Heart right ventricle (tissue), 16 donors: Measurements from ENCODE around the gene CRX. TPM values are rescaled to one million over a fixed set of nuclear protein-coding genes. Genes with fewer than 3 reads are reported as not detected.
A peak's percentile ranks its signal among the peaks of the same experiment; 100 is the strongest.
"Not testable (repeated sequence)": the region's sequence is repeated elsewhere in the genome, so short reads cannot be mapped to it uniquely, and the experiment has no call there.

Experiments
- ATAC-seq, 8 donors: fragments of 200-7000 bp; cut with Tn5 transposase; one replicate each; pipeline ENCODE4 v1.9.1; 2020; ENCODE audit warnings: mild to moderate bottlenecking in 8 of 8, moderate library complexity in 8 of 8, moderate number of reproducible peaks in 1 of 8
- DNase-seq, 2 donors: peaks; one replicate each; pipeline ENCODE4 v3.0.0-alpha.2; 2020
- H3K27ac ChIP-seq, 10 donors: fragments of 200-600 bp; sonication (generic) in 2 of 10; one replicate each; pipeline versions ENCODE4 v1.5.0 to v1.8.0; 2020 to 2022; ENCODE audit warnings: mild to moderate bottlenecking in 3 of 10
- H3K27me3 ChIP-seq, 7 donors: fragments of 200-600 bp; one replicate each; pipeline ENCODE4 v1.8.0; 2021 to 2022; ENCODE audit warnings: mild to moderate bottlenecking in 2 of 7
- H3K36me3 ChIP-seq, 9 donors: fragments of 200-600 bp; sonication (generic) in 1 of 9; one replicate each; pipeline versions ENCODE4 v1.5.0 to v1.8.0; 2020 to 2022; ENCODE audit warnings: mild to moderate bottlenecking in 2 of 9
- H3K4me1 ChIP-seq, 9 donors: fragments of 200-600 bp; sonication (generic) in 1 of 9; one replicate each; pipeline versions ENCODE4 v1.5.0 to v1.8.0; 2020 to 2022; ENCODE audit warnings: mild to moderate bottlenecking in 4 of 9
- H3K4me3 ChIP-seq, 10 donors: fragments of 200-600 bp; sonication (generic) in 2 of 10; one replicate each; pipeline versions ENCODE4 v1.5.0 to v1.8.0; 2020 to 2022; ENCODE audit warnings: mild to moderate bottlenecking in 7 of 10, moderate library complexity in 2 of 10
- H3K9me3 ChIP-seq, 11 donors: fragments of 200-600 bp in 10 of 11; sonication (generic) in 2 of 11; one replicate each; pipeline versions ENCODE4 v1.5.0 to v1.8.0; 2013 to 2022; ENCODE audit warnings: mild to moderate bottlenecking in 2 of 11, control low read depth in 1 of 11, moderate library complexity in 1 of 11
- WGBS, 2 donors: extraction: QIAGEN DNeasy Blood & Tissue Kit; methylation state at CpG; one replicate each; pipeline ENCODE4 v1.1.7; 2013; ENCODE audit warnings: inconsistent platforms in 1 of 2; 5-methylcytosine and 5-hydroxymethylcytosine counted together
- intact Hi-C, 10 donors: fragments of 100-400 bp; cut with DNase I; formaldehyde crosslinking; loops; one replicate each; pipeline versions ENCODE4 v1.11.1 to v1.14.2; 2022
- polyA plus RNA-seq, 2 donors: library from polyadenylated mRNA; stranded (reverse); fragments of 200-250 nt; gene quantifications; one replicate each; pipeline ENCODE4 v1.2.3, GENCODE V29; 2013
- total RNA-seq, 10 donors: library from RNA; stranded (reverse); fragmentation: NEBNext Ultra II Directional in 3 of 10; extraction: Animal tissue kit (Norgen Biotek cat#: 25700) in 3 of 10; gene quantifications; one replicate each; pipeline versions ENCODE4 v1.2.1 to v1.2.4, GENCODE V29; 2021 to 2023
- TF ChIP-seq, protein P1 (sequence below), 9 donors: fragments of 200-600 bp; sonication (generic) in 2 of 9; IDR thresholded peaks; one replicate each; pipeline versions ENCODE4 v1.5.0 to v1.8.0; 2021 to 2022; ENCODE audit warnings: antibody characterized with exemption in 9 of 9, mild to moderate bottlenecking in 5 of 9, moderate library complexity in 1 of 9
- donor health status: Arrhythmogenic right ventricular cardiomyopathy.
- donor health status: ischemic (EF 13 %, LVEDD 7.1; RV severe dilation, severe dysfunction).
- donor health status: healthy with polysubstance abuse.
- donor health status: DM: no; HTN: yes; CAD: no.
- donor health status: DM: no; HTN: no; CAD: no.
- donor health status: ischemic (EF 25% LVEDD 6.9; RV normal size, moderate dysfunction).
- donor health status: ischemic (EF 25% LVEDD 5.7; RV mildly dilated, moderate dysfunction).
- donor health status: healthy.
- donor health status: DM: yes; HTN: yes; CAD: no.
- donor health status: Ischemic cardiomyopathy.
- donor health status: ischemic (EF 35%, LVEDD 5.7; RV mildly dilated, moderate dysfunction).
- donor health status: nonischemic (EF 11% LVEDD 7.7; RV severe dilation, severe dysfunction).
- donor health status: DM: yes; HTN: yes; CAD: no.
- donor health status: PGD.
- donor health status: ischemic (EF 29% LVEDD 5.4; RV normal size, mild dysfunction).
- donor health status: nonischemic (EF 23%, LVEDD 6.1; RV moderate dilation, normal function).

CRX gene
- total and polyA plus RNA-seq, 12 donors, result not detected

- peaks cover 0 to 33% (median 7%) of the 10 kb centered on the region in 7 donors for H3K27me3 ChIP-seq
- TF ChIP-seq, protein P1, sequence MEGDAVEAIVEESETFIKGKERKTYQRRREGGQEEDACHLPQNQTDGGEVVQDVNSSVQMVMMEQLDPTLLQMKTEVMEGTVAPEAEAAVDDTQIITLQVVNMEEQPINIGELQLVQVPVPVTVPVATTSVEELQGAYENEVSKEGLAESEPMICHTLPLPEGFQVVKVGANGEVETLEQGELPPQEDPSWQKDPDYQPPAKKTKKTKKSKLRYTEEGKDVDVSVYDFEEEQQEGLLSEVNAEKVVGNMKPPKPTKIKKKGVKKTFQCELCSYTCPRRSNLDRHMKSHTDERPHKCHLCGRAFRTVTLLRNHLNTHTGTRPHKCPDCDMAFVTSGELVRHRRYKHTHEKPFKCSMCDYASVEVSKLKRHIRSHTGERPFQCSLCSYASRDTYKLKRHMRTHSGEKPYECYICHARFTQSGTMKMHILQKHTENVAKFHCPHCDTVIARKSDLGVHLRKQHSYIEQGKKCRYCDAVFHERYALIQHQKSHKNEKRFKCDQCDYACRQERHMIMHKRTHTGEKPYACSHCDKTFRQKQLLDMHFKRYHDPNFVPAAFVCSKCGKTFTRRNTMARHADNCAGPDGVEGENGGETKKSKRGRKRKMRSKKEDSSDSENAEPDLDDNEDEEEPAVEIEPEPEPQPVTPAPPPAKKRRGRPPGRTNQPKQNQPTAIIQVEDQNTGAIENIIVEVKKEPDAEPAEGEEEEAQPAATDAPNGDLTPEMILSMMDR (IDR thresholded peaks at IDR 0.05), result no peak
- intact Hi-C loops, result loop anchor here in 6 of 10 donors (2.0 to 10.0 kb wide), 5 partner anchors 47 to 97 kb away; no protein-coding TSS in a partner anchor
- ATAC-seq, result no peak
- WGBS, 2 donors, result 89 to 92% methylated on average over 5 of the region's 5 CpGs
- H3K36me3 ChIP-seq, result no peaks in the 10 kb centered on the region
- DNase-seq, result no peak
- H3K4me3 ChIP-seq, result no peak overlapping the region
- H3K27ac ChIP-seq, result no peak overlapping the region
- H3K9me3 ChIP-seq, result peaks cover 0 to 4% (median 0%) of the 10 kb centered on the region in 11 donors
- no peaks in the 10 kb centered on the region for H3K4me1 ChIP-seq
Observed at GRCh38 chr19:47861630-47862029, 39.9 kb downstream of the CRX start.

GRCh38 chr19:47863514-47863936 is 41.8 kb downstream of the CRX start:
- H3K27me3 ChIP-seq, result peaks cover 0 to 25% (median 4%) of the 10 kb centered on the region in 7 donors
- TF ChIP-seq, protein P1 (IDR thresholded peaks at IDR 0.05), result peak; percentile 80 to 98 (median 95)
- H3K27ac ChIP-seq, result no peak overlapping the region
- H3K36me3 ChIP-seq, result no peaks in the 10 kb centered on the region
- H3K4me3 ChIP-seq, result no peak overlapping the region
- WGBS, 2 donors, result 16 to 17% methylated on average over 14 of the region's 14 CpGs
- H3K9me3 ChIP-seq, result peaks cover 0 to 4% (median 0%) of the 10 kb centered on the region in 11 donors
- intact Hi-C loops, result loop anchor here in 6 of 10 donors (2.0 to 10.0 kb wide), 5 partner anchors 49 to 99 kb away; no protein-coding TSS in a partner anchor
- peak; percentile 84 to 89 for DNase-seq
- no peaks in the 10 kb centered on the region for H3K4me1 ChIP-seq
- peak; percentile 87 to 95 (median 92) for ATAC-seq

- peak in 2 of 8 donors; percentile 41 to 42 for ATAC-seq
- H3K27me3 ChIP-seq, result peaks cover 0 to 19% (median 0%) of the 10 kb centered on the region in 7 donors
- no peaks in the 10 kb centered on the region for H3K36me3 ChIP-seq
- peak in 1 of 2 donors; percentile 18 for DNase-seq
- intact Hi-C loops, result loop anchor here in 5 of 10 donors (10.0 kb wide), 3 partner anchors 50 to 100 kb away; no protein-coding TSS in a partner anchor
- peaks cover 0 to 4% (median 0%) of the 10 kb centered on the region in 11 donors for H3K9me3 ChIP-seq
- WGBS, 2 donors, result 50 to 62% methylated on average over 10 of the region's 10 CpGs
- no peak overlapping the region for H3K27ac ChIP-seq
- H3K4me1 ChIP-seq, result no peaks in the 10 kb centered on the region
- no peak overlapping the region for H3K4me3 ChIP-seq
- TF ChIP-seq, protein P1 (IDR thresholded peaks at IDR 0.05), result no peak
Observed at GRCh38 chr19:47865166-47865565, 43.4 kb downstream of the CRX start.

- Histone ChIP-seq H3K27ac (no peak overlapping the region), H3K36me3 (no peaks in the 10 kb centered on the region), H3K9me3 (no peaks in the 10 kb centered on the region), H3K4me1 (no peaks in the 10 kb centered on the region), H3K27me3 (peaks cover 0 to 27% (median 13%) of the 10 kb centered on the region in 7 donors), H3K4me3 (no peak overlapping the region)
- ATAC-seq (no peak), DNase-seq (no peak)
- TF ChIP-seq, protein P1 (IDR thresholded peaks at IDR 0.05), result no peak
- 72 to 95% methylated on average over 4 of the region's 4 CpGs for WGBS, 2 donors
- intact Hi-C loops, result no loop called here
Observed at GRCh38 chr19:47878906-47879305, 57.2 kb downstream of the CRX start.

GRCh38 chr19:47879385-47879784 is 57.6 kb downstream of the CRX start:
- H3K36me3 ChIP-seq, H3K4me1 ChIP-seq, DNase-seq, H3K27ac ChIP-seq, H3K4me3 ChIP-seq, H3K9me3 ChIP-seq, ATAC-seq, intact Hi-C loops: not testable (repeated sequence)
- peaks cover 0 to 22% (median 10%) of the 10 kb centered on the region in 7 donors for H3K27me3 ChIP-seq
- WGBS, 2 donors, result 61 to 72% methylated on average over 3 to 4 of the region's 4 CpGs
